ENCODE data around the gene TREML4.

Gene TREML4

GRCh38 chr6:41190791-41191190 lies 37.4 kb upstream of the TREML4 start:
- no peak for ATAC-seq (ENCODE audit: low read depth)
- Histone ChIP-seq H3K4me3 (ENCODE audit: severe bottlenecking) (no peak overlapping the region), H3K27ac (ENCODE audit: poor library complexity, severe bottlenecking) (no peak overlapping the region), H3K36me3 (ENCODE audit: low read depth) (no peaks in the 10 kb centered on the region), H3K4me1 (ENCODE audit: insufficient read depth, poor library complexity, severe bottlenecking) (no peaks in the 10 kb centered on the region), H3K27me3 (ENCODE audit: insufficient read depth, poor library complexity, severe bottlenecking) (no peaks in the 10 kb centered on the region), H3K9me3 (ENCODE audit: severe bottlenecking) (no peaks in the 10 kb centered on the region)
- no peak for DNase-seq (ENCODE audit: low spot score)
- no peak for TF ChIP-seq CTCF (IDR thresholded peaks at IDR 0.05; ENCODE audit: poor library complexity, severe bottlenecking)

DNA sequence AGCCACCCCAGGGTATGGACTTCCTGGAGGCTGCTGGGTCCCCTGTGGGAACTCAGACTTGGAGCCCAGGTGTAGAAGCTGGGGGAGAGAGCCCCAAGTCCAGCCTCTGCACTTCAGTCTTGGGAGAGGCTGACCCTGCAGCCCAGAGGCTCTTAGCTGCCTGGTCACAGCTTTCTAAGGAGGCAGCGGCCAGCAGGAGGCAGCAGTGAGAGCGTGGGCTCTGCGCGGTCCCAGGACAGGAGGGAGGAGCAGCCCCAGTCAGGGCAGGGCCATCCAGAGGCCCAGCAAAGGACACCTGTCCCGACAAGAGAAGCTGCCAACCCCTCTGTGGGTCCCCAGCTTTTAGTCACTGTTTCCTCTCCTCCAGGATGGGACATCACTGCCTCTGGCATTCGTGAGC lies 36.6 kb upstream of the TREML4 start:
- DNase-seq (ENCODE audit: low spot score): no peak
- ATAC-seq (ENCODE audit: low read depth): no peak; the same call in 2 of the 3 replicates
- TF ChIP-seq CTCF (IDR thresholded peaks at IDR 0.05; ENCODE audit: poor library complexity, severe bottlenecking): peak; percentile 16

GRCh38 chr6:41193171-41193734 lies 34.9 kb upstream of the TREML4 start:
- TF ChIP-seq CTCF (IDR thresholded peaks at IDR 0.05; ENCODE audit: poor library complexity, severe bottlenecking): no peak
- Histone ChIP-seq H3K27ac (ENCODE audit: poor library complexity, severe bottlenecking) (no peak overlapping the region), H3K36me3 (ENCODE audit: low read depth) (no peaks in the 10 kb centered on the region), H3K4me3 (ENCODE audit: severe bottlenecking) (no peak overlapping the region), H3K27me3 (ENCODE audit: insufficient read depth, poor library complexity, severe bottlenecking) (peaks cover 5% of the 10 kb centered on the region), H3K9me3 (ENCODE audit: severe bottlenecking) (no peaks in the 10 kb centered on the region), H3K4me1 (ENCODE audit: insufficient read depth, poor library complexity, severe bottlenecking) (no peaks in the 10 kb centered on the region)
- DNase-seq (ENCODE audit: low spot score): no peak
- ATAC-seq (ENCODE audit: low read depth): no peak

More for the DNA sequence above, 36.6 kb upstream of the TREML4 start:
- H3K27me3 ChIP-seq (ENCODE audit: insufficient read depth, poor library complexity, severe bottlenecking): peaks cover 5% of the 10 kb centered on the region
- no peak overlapping the region for H3K27ac ChIP-seq (ENCODE audit: poor library complexity, severe bottlenecking)
- H3K4me3 ChIP-seq (ENCODE audit: severe bottlenecking): no peak overlapping the region
- H3K36me3 ChIP-seq (ENCODE audit: low read depth): no peaks in the 10 kb centered on the region
- no peaks in the 10 kb centered on the region for H3K4me1 ChIP-seq (ENCODE audit: insufficient read depth, poor library complexity, severe bottlenecking)
- H3K9me3 ChIP-seq (ENCODE audit: severe bottlenecking): no peaks in the 10 kb centered on the region

DNA sequence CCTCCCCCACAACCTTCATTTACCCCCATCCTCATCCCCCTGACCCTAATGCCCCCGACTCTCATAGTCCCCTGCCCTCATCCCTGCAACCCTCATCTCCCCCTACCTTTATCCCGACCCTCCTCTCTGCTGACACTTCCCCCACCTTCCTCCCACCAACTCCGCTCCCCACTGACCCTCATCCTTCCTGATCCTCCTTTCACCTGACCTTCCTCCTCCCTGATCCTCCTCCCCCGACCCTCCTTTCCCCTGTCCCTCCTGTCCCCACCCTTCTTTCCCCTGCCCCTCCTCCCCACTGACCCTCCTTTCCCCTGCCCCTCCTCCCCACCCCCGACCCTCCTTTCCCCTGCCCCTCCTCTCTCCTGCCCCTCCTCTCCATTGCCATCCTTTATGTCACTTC lies 34.3 kb upstream of the TREML4 start:
- H3K4me3 ChIP-seq (ENCODE audit: severe bottlenecking): no peak overlapping the region
- H3K27ac ChIP-seq (ENCODE audit: poor library complexity, severe bottlenecking): no peak overlapping the region
- H3K9me3 ChIP-seq (ENCODE audit: severe bottlenecking): no peaks in the 10 kb centered on the region
- no peak for TF ChIP-seq CTCF (IDR thresholded peaks at IDR 0.05; ENCODE audit: poor library complexity, severe bottlenecking)
- H3K36me3 ChIP-seq (ENCODE audit: low read depth): no peaks in the 10 kb centered on the region
- DNase-seq (ENCODE audit: low spot score) (no peak), ATAC-seq (ENCODE audit: low read depth) (no peak)
- H3K27me3 ChIP-seq (ENCODE audit: insufficient read depth, poor library complexity, severe bottlenecking): peaks cover 5% of the 10 kb centered on the region
- H3K4me1 ChIP-seq (ENCODE audit: insufficient read depth, poor library complexity, severe bottlenecking): no peaks in the 10 kb centered on the region

GRCh38 chr6:41194386-41194785 lies 33.8 kb upstream of the TREML4 start:
- no peak for TF ChIP-seq CTCF (IDR thresholded peaks at IDR 0.05; ENCODE audit: poor library complexity, severe bottlenecking)

More at GRCh38 chr6:41194386-41194785, 33.8 kb upstream of the TREML4 start:
- Histone ChIP-seq H3K4me1 (ENCODE audit: insufficient read depth, poor library complexity, severe bottlenecking) (no peaks in the 10 kb centered on the region), H3K27me3 (ENCODE audit: insufficient read depth, poor library complexity, severe bottlenecking) (peaks cover 5% of the 10 kb centered on the region), H3K36me3 (ENCODE audit: low read depth) (no peaks in the 10 kb centered on the region), H3K4me3 (ENCODE audit: severe bottlenecking) (no peak overlapping the region), H3K9me3 (ENCODE audit: severe bottlenecking) (no peaks in the 10 kb centered on the region), H3K27ac (ENCODE audit: poor library complexity, severe bottlenecking) (no peak overlapping the region)
- ATAC-seq (ENCODE audit: low read depth) (no peak), DNase-seq (ENCODE audit: low spot score) (no peak)
